ENCODE data around the gene JPT2.

The JPT2 gene

DNA sequence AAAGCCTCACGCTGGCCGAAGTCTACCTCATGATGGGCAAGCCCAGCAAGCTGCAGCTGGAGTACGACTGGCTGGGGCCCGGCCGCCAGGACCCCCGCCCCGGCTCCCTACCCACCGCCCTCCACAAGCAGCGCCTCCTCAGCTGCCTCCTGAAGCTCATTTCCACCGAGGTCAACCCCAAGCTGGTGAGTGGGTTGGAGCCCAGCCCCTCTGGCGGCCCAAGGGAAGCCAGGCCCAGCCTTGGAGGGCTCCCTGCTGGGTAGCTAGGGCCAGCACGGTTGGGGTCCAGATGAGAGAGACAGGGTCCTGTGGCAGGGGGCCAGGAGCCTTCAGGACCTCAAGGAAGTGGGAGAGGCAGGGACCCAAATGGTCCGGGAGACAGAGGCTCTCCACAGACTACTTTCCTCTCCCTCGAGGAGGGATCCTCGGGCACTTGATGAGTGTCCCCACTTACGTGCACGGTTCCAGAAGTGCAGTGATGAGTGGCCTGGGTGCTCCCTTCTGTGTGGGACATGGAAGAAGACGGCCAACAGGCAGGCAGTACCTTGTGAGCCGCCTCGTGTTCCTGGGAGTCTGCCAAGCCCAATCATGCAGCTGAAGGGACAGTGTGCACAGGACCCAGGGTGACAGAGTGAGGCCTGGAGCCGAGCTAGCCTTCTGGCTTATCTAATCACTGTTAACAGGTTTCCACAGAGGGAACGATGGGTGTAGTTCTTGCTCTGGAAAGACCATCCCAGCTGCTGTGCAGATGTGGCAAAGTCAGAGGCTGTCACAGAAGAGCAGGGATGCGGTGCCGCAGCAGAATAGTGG, 21.1 kb upstream of the JPT2 start:
- ATAC-seq (ENCODE audit: insufficient read depth, low read depth) = no peak

GRCh38 chr16:1657841-1658240, 20.2 kb upstream of the JPT2 start:
- Histone ChIP-seq H3K9me3 (ENCODE audit: insufficient read depth, low read length, severe bottlenecking) (no peaks in the 10 kb centered on the region), H3K27me3 (ENCODE audit: insufficient read depth, low read length, poor library complexity) (no peaks in the 10 kb centered on the region), H3K4me1 (ENCODE audit: insufficient read depth, low read length) (no peaks in the 10 kb centered on the region), H3K27ac (ENCODE audit: low read length) (no peak overlapping the region), H3K9ac (ENCODE audit: low read depth, low read length) (no peak overlapping the region), H4K20me1 (ENCODE audit: insufficient read depth, low read length) (peaks cover 12% of the 10 kb centered on the region), H3K36me3 (ENCODE audit: insufficient read depth, low read length) (peaks cover 89% of the 10 kb centered on the region), H3K79me2 (ENCODE audit: insufficient read depth, low read length) (no peaks in the 10 kb centered on the region), H2AFZ (ENCODE audit: low read depth, low read length) (no peak overlapping the region), H3K4me3 (ENCODE audit: low read depth in 1 of 2, low read length in 2 of 2) (no peak overlapping the region), H3K4me2 (ENCODE audit: insufficient read depth, low read length) (no peak overlapping the region)
- DNase-seq (no peak), ATAC-seq (ENCODE audit: insufficient read depth, low read depth) (no peak)
- TF ChIP-seq EZH2 (IDR thresholded peaks at IDR 0.05; ENCODE audit: borderline replicate concordance, low read depth, low read length, severe bottlenecking) = no peak
- TF ChIP-seq CTCF (IDR thresholded peaks at IDR 0.05; ENCODE audit: borderline replicate concordance, extremely low read depth, low read length, poor library complexity, severe bottlenecking) = no peak

More for the DNA sequence above, 21.1 kb upstream of the JPT2 start:
- Histone ChIP-seq H4K20me1 (ENCODE audit: insufficient read depth, low read length) (peaks cover 15% of the 10 kb centered on the region), H3K79me2 (ENCODE audit: insufficient read depth, low read length) (no peaks in the 10 kb centered on the region), H3K4me2 (ENCODE audit: insufficient read depth, low read length) (no peak overlapping the region), H3K36me3 (ENCODE audit: insufficient read depth, low read length) (peaks cover 89% of the 10 kb centered on the region), H3K4me1 (ENCODE audit: insufficient read depth, low read length) (no peaks in the 10 kb centered on the region), H3K27me3 (ENCODE audit: insufficient read depth, low read length, poor library complexity) (no peaks in the 10 kb centered on the region), H3K4me3 (ENCODE audit: low read depth in 1 of 2, low read length in 2 of 2) (no peak overlapping the region), H3K9ac (ENCODE audit: low read depth, low read length) (no peak overlapping the region), H3K27ac (ENCODE audit: low read length) (no peak overlapping the region), H2AFZ (ENCODE audit: low read depth, low read length) (no peak overlapping the region), H3K9me3 (ENCODE audit: insufficient read depth, low read length, severe bottlenecking) (no peaks in the 10 kb centered on the region)
- no peak for DNase-seq
- TF ChIP-seq EZH2 (IDR thresholded peaks at IDR 0.05; ENCODE audit: borderline replicate concordance, low read depth, low read length, severe bottlenecking) (no peak), CTCF (IDR thresholded peaks at IDR 0.05; ENCODE audit: borderline replicate concordance, extremely low read depth, low read length, poor library complexity, severe bottlenecking) (no peak)

DNA sequence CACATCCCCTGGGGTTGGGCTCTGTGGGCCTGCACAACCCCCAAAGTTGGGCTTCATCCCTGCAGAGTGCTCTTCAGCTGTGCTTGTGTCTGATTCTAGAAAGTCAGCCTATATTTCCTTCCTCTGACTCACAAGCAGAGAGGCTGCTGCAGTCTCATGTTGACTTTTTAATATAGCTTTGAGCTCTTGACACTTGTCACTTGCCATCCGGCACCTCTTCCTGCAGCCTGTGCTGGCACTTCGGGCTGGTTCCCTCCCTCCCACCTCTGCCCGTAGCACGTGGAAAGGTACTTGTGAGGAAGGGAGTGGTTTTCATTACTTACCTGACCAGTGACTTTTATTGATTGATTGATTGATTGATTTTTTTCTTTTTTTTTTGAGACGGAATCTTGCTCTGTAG, 19.0 kb upstream of the JPT2 start:
- H3K4me3 ChIP-seq (ENCODE audit: low read depth in 1 of 2, low read length in 2 of 2) = no peak overlapping the region
- 0 out of 3 replicates have a peak, but pooled peaks have one; percentile 14 for ATAC-seq (ENCODE audit: insufficient read depth, low read depth)

More for the DNA sequence above, 19.0 kb upstream of the JPT2 start:
- no peaks in the 10 kb centered on the region for H3K9me3 ChIP-seq (ENCODE audit: insufficient read depth, low read length, severe bottlenecking)
- H4K20me1 ChIP-seq (ENCODE audit: insufficient read depth, low read length) = peaks cover 12% of the 10 kb centered on the region
- no peak overlapping the region for H3K4me2 ChIP-seq (ENCODE audit: insufficient read depth, low read length)
- peaks cover 94% of the 10 kb centered on the region for H3K36me3 ChIP-seq (ENCODE audit: insufficient read depth, low read length)
- no peak overlapping the region for H3K9ac ChIP-seq (ENCODE audit: low read depth, low read length)
- no peaks in the 10 kb centered on the region for H3K27me3 ChIP-seq (ENCODE audit: insufficient read depth, low read length, poor library complexity)
- TF ChIP-seq EZH2 (IDR thresholded peaks at IDR 0.05; ENCODE audit: borderline replicate concordance, low read depth, low read length, severe bottlenecking) (no peak), CTCF (IDR thresholded peaks at IDR 0.05; ENCODE audit: borderline replicate concordance, extremely low read depth, low read length, poor library complexity, severe bottlenecking) (no peak)
- H3K4me1 ChIP-seq (ENCODE audit: insufficient read depth, low read length) = no peaks in the 10 kb centered on the region
- no peak for DNase-seq
- H3K27ac ChIP-seq (ENCODE audit: low read length) = no peak overlapping the region
- no peak overlapping the region for H2AFZ ChIP-seq (ENCODE audit: low read depth, low read length)
- no peaks in the 10 kb centered on the region for H3K79me2 ChIP-seq (ENCODE audit: insufficient read depth, low read length)

Data from DND-41 (cell line).